Vagina (tissue), 2 donors: ENCODE data around the gene DNAAF8.

Experiments
- POLR2A ChIP-seq, 2 donors: fragments of 450-650 bp; IDR thresholded peaks; one replicate each; pipeline ENCODE4 v1.6.1; 2017; ENCODE audit warnings: antibody characterized with exemption in 2 of 2, mild to moderate bottlenecking in 2 of 2, moderate library complexity in 2 of 2
- POLR2AphosphoS5 ChIP-seq, 2 donors: sonication (generic); formaldehyde crosslinking; IDR thresholded peaks; one replicate each; pipeline ENCODE4 v1.9.0; 2017; ENCODE audit warnings: antibody characterized with exemption in 2 of 2, mild to moderate bottlenecking in 2 of 2, low read depth in 1 of 2; ENCODE audit not compliant: insufficient read depth in 1 of 2
- TF ChIP-seq, protein P1 (sequence below), 3 experiments: fragments of 450-650 bp in 2 of 3; fragments of 200-600 bp in 1 of 3; sonication (generic) in 1 of 3; IDR thresholded peaks; one replicate each; pipeline ENCODE4 v1.5.1; 2017 to 2019; ENCODE audit warnings: antibody characterized with exemption in 3 of 3, mild to moderate bottlenecking in 2 of 3, moderate library complexity in 2 of 3

DNA sequence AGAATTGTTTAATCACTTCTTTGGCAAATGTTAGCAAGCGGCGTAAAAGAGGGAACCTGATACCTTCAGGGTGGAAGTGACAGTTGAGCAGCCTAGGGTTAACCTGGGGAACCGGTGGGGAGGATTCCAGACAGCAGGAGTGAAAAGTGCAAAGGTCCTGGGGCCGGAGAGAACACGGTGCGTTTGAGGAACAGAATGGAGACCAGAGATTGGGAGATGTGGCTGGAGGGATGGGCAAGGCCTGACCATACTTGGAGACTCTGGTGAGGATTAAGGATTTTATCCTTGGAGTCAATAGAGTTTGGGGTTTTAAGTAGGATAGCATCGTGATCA lies 34.9 kb downstream of the DNAAF8 start:
- TF ChIP-seq, protein P1, sequence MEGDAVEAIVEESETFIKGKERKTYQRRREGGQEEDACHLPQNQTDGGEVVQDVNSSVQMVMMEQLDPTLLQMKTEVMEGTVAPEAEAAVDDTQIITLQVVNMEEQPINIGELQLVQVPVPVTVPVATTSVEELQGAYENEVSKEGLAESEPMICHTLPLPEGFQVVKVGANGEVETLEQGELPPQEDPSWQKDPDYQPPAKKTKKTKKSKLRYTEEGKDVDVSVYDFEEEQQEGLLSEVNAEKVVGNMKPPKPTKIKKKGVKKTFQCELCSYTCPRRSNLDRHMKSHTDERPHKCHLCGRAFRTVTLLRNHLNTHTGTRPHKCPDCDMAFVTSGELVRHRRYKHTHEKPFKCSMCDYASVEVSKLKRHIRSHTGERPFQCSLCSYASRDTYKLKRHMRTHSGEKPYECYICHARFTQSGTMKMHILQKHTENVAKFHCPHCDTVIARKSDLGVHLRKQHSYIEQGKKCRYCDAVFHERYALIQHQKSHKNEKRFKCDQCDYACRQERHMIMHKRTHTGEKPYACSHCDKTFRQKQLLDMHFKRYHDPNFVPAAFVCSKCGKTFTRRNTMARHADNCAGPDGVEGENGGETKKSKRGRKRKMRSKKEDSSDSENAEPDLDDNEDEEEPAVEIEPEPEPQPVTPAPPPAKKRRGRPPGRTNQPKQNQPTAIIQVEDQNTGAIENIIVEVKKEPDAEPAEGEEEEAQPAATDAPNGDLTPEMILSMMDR (IDR thresholded peaks at IDR 0.05), result no peak
- TF ChIP-seq POLR2AphosphoS5 (IDR thresholded peaks at IDR 0.05; ENCODE audit: insufficient read depth in 1 of 2, low read depth in 1 of 2) (no peak), POLR2A (IDR thresholded peaks at IDR 0.05) (no peak)
